HG02884 (cell line): ENCODE measurements around the gene MPO.

Experiments
- ATAC-seq: cut with Tn5 transposase; IDR thresholded peaks from one replicate; pipeline ENCODE4 v1.9.1; 2021; ENCODE audit warnings: mild to moderate bottlenecking, moderate library complexity; ENCODE audit not compliant: unreplicated experiment

MPO gene

GRCh38 chr17:58281511-58282011, 826 bp upstream of the MPO start:
- no peak for ATAC-seq

- no peak for ATAC-seq
Observed at GRCh38 chr17:58279736-58280479, 827 bp downstream of the MPO start.

- no peak for ATAC-seq
Observed at GRCh38 chr17:58279016-58279711, 1.6 kb downstream of the MPO start.

DNA sequence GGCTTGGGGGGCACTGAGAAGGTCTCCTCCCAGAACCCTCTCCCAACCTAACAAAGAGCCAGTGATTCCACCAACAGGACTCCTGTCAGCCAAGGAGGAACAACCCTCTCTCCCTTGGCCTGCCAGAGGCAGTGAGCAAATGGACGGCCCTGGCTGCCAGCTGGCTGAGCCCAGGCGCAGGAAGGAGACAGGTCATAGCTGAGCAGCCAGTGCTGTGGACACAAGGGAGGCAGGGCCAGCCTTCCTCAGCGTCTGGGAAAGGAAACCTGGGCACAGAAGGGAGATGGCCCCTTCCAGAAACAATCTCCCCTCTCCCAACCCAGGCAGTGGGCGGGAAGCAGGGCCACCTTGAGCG, 2.1 kb downstream of the MPO start:
- ATAC-seq = no peak

DNA sequence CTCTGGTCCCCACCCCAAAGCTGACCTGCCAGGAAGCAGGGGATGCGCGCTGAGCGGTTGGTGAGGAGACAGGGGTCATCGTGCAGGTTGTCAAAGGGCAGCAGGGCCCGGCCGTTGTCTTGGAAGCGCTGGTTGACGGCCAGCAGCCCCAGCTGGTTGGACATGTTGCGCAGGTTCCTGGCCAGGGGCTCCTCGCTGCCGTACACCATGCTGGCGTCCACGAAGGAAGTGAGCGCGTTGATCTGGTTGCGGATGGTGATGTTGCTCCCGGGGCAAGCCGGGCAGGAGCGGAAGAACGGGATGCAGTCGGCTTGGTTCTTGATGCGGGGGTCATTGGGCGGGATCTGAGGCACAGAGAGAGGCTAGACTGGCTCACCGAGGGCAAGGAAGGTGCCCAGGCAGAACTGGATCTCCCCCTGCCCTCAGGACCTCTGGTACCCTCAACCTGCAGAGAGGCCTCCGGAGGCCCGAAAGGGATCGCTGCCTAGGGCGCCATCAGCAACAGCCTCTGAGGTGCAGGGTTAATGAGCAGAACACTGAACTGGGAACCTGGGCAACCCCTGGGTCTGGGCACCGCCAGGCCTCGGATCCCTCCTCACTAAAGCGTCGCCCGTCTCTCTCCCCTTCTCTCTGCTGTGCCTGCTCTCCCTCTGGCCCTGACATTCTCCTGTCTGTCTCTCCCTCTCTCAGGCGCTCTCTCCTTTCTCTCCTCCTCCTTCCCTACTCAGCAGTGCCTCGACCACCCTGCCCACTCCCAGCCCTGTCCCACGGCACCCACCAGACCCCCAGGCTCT, 2.7 kb downstream of the MPO start:
- no peak for ATAC-seq

- no peak for ATAC-seq
Observed at GRCh38 chr17:58277107-58277801, 3.5 kb downstream of the MPO start.

- ATAC-seq = no peak
Observed at GRCh38 chr17:58276423-58276822, 4.3 kb downstream of the MPO start.

GRCh38 chr17:58275417-58275816, 5.3 kb downstream of the MPO start:
- no peak for ATAC-seq

DNA sequence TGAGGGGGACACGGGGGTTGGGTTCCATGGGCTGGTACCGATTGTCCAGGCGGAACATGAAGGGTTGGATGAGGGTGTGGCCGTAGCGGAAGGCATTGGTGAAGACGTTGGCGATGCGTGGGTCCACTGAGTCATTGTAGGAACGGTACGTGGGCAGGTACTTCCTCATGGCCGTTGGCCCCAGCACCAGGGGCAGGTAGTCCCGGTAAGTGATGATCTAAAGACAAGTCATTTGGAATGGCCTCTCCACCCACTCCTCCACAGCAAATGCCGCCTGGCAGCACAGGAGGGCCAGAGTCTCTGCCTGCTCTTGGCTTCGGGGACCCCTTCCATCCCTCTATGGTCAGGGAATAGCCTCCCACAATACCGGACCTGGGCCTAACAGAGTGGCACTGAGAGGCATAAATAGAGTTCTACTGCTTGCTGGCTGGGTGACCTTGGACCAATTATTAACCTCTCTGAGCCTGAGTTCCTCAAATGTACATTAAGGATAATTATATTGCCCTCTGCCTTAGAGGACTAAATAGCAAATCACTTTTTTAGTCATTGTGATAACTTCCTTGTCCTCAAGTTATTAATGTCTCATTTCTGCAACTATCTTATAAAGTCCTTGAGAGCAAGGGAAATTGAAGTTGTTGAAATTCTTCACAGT, 7.2 kb downstream of the MPO start:
- no peak for ATAC-seq

DNA sequence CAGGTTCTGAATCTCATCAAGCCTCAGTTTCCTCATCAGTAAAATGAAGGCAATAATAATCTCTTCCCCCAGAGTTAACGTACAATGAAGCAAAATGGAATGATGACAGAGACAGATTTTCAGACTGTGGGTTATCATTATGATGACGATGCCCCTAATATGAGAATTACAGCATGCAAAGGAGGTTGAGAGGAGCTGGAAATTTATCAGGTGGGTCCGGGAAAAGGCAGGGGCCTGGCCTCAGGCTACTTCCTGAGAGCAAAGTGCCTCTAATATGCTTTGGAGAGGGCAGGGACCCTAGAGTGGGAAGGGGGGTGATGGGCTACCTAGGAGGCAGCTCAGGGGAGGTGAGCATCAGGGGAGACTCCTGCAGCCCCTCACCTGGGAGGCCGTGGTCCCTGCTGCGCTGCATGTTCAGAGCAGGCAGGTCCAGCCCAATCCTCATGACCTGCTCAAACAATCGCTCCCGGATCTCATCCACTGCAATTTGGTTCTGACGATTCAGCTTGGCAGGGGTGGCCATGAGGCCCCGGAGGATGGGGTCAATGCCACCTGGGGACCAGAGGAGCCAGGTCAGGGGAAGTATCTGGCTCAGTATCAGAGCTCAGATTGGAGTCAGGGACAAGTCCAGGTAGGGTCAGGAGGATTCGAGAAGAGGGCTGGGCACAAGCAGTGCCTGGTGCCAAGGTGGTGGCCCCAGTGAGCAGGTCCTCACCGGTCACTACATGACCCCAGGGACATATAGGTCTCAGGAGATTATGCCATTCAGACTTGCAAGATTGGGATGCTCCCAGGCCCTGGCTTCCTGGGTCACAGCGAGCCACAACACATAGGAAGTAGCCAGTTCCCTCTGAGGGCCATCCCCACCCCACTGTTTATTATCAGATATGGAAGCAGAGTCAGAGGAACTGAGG, 8.1 kb downstream of the MPO start:
- no peak for ATAC-seq

DNA sequence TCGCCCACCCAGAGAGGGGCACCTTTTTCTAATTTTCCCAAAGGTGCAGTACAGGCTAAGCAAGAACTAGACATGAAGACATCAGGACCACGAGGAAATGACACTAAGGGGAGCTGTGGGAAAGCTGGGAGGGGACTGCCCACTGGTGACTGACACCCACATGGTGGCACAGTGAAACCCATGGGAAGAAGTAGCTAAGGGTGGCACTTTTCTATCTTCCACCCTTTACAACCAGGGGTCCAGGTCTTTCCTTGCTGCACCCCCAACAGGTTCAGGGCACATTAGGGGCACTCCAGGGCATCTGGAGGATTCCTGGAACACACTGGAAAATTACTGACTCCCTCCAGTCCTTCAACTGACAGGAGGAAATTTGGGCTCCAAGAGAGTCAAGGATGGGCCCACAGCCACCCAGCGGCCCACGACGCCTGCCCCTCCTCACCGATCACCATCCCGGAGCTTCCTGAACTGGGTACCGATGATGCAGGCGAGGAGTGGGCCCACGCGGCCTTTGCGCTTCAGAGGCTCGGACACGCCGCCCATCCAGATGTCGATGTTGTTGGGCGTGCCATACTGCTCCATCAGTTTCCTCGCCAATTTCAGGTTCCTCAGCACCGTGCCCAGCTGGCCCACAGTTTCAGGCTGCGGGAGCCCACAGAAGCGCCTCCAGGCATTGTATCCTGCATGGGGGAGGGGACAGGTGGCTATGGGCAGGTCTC, 9.4 kb downstream of the MPO start:
- ATAC-seq = no peak

DNA sequence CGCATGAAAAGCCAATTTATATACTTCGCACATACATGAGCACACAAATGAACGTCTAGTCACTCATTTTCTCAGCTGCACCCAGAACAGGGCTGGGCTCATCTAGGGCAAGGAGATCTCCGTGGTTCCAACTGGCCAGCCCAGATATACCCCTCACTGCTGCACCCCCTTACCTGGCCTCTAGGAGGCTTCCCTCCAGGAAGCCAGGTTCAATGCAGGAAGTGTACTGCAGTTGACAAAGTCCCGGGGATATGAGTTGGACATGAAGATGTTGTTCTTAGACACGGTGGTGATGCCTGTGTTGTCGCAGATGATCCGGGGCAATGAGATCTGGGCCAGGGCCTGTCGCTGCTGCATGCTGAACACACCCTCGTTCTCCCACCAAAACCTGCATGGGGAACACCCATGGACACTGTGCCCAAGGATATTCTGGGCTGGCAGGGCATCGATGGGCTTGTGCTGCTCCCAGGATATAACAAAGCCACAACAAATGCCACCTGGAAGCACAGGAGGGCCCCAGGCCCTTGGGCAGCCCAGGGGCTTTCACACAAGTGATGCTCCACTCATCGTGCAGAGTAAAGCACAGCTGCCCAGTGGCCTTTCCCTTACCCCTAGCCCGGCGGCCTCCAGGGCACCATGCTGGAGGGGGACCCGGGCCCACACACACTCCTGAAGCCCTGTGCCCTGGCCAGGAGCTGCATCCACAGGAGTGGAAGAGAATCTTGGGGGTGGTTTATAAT, 10.1 kb downstream of the MPO start:
- no peak for ATAC-seq

- ATAC-seq = no peak
Observed at GRCh38 chr17:58269557-58270291, 11.0 kb downstream of the MPO start.

GRCh38 chr17:58268774-58269556, 11.8 kb downstream of the MPO start:
- ATAC-seq = no peak

GRCh38 chr17:58268326-58268725, 12.4 kb downstream of the MPO start:
- no peak for ATAC-seq
